Suprapubic skin (tissue), 3 donors: ENCODE measurements around the gene PCGF3.

ENCODE experiments used
- POLR2AphosphoS5 ChIP-seq, 3 donors: sonication (generic); formaldehyde crosslinking; IDR thresholded peaks; one replicate each; pipeline ENCODE4 v1.6.1; 2017; ENCODE audit warnings: antibody characterized with exemption in 3 of 3
- TF ChIP-seq, protein P1 (sequence below), 2 donors: fragments of 200-600 bp in 1 of 2; fragments of 450-650 bp in 1 of 2; sonication (generic) in 1 of 2; IDR thresholded peaks; one replicate each; pipeline ENCODE4 v1.5.1; 2016 to 2019; ENCODE audit warnings: antibody characterized with exemption in 2 of 2, mild to moderate bottlenecking in 1 of 2, moderate library complexity in 1 of 2

DNA sequence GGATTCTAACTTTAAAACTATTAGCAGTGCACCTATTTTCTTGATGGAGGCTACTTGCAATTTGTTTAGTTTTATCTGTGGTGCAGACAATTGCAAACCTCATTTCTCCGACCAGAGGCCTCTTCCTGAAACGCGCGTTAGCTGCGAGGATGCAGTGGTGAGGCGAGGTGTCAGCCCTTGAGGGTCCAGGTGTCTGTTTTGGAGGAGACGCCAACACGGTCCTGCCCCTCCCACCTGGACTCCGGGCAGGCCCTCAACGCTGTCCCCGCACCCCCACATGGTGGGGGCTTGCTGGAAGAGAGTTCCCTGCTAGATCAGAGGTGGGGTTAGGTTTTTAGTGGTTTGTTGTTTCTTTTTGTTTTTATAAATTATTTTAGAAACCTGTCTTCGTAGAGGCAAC, 34.4 kb downstream of the PCGF3 start:
- TF ChIP-seq, protein P1, sequence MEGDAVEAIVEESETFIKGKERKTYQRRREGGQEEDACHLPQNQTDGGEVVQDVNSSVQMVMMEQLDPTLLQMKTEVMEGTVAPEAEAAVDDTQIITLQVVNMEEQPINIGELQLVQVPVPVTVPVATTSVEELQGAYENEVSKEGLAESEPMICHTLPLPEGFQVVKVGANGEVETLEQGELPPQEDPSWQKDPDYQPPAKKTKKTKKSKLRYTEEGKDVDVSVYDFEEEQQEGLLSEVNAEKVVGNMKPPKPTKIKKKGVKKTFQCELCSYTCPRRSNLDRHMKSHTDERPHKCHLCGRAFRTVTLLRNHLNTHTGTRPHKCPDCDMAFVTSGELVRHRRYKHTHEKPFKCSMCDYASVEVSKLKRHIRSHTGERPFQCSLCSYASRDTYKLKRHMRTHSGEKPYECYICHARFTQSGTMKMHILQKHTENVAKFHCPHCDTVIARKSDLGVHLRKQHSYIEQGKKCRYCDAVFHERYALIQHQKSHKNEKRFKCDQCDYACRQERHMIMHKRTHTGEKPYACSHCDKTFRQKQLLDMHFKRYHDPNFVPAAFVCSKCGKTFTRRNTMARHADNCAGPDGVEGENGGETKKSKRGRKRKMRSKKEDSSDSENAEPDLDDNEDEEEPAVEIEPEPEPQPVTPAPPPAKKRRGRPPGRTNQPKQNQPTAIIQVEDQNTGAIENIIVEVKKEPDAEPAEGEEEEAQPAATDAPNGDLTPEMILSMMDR (IDR thresholded peaks at IDR 0.05) = no peak
- no peak for TF ChIP-seq POLR2AphosphoS5 (IDR thresholded peaks at IDR 0.05)
